ENCODE data around the gene CACUL1.

DNA sequence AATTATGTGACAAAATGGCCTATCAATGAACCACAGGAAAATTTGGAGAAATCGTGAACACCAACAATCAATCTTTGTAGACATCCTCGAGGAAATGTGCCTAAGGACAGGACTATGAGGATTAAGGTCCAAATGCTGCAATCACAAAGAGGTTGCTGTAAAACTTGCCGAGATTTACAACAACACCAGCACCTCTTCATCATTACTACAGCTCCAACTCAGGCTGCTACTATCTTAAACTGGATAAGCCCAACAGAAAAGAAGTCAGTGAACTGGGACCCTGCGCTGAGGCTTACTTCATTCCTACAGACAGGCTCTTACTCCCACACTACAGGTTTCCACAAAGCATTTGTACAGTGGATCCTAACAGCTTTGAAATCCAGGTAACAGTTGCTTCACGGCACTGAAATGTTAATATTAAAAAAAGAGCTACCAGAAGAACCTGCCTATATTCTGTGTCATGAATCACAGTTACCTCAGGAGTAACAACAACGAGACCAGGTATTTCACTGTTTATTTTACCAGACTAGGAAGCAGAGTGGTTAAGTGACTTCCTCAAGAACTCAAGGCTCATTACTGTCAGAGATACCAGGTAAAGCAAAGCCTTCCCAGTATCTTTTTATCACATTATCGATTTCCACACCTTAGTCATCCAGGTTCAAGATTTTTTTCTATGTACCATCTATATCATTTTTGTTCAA is 23.9 kb downstream of the CACUL1 start:
- TF ChIP-seq, protein P1, sequence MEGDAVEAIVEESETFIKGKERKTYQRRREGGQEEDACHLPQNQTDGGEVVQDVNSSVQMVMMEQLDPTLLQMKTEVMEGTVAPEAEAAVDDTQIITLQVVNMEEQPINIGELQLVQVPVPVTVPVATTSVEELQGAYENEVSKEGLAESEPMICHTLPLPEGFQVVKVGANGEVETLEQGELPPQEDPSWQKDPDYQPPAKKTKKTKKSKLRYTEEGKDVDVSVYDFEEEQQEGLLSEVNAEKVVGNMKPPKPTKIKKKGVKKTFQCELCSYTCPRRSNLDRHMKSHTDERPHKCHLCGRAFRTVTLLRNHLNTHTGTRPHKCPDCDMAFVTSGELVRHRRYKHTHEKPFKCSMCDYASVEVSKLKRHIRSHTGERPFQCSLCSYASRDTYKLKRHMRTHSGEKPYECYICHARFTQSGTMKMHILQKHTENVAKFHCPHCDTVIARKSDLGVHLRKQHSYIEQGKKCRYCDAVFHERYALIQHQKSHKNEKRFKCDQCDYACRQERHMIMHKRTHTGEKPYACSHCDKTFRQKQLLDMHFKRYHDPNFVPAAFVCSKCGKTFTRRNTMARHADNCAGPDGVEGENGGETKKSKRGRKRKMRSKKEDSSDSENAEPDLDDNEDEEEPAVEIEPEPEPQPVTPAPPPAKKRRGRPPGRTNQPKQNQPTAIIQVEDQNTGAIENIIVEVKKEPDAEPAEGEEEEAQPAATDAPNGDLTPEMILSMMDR (conservative IDR thresholded peaks at IDR 0.05; ENCODE audit: low read length) = no peak
- TF ChIP-seq EZH2phosphoT487 (IDR thresholded peaks at IDR 0.05; ENCODE audit: borderline replicate concordance, low read depth, low read length) = no peak
